ENCODE measurements around the gene STK40. TPM values are rescaled to one million over a fixed set of nuclear protein-coding genes. Genes with fewer than 3 reads are reported as not detected.

Gene STK40
- total and polyA plus RNA-seq, 9 of the 15 experiments (the other 6 are each of a cell fraction or from before 2014, with no cell fraction given): 0.69 to 94.3 (median 39.1) TPM

DNA sequence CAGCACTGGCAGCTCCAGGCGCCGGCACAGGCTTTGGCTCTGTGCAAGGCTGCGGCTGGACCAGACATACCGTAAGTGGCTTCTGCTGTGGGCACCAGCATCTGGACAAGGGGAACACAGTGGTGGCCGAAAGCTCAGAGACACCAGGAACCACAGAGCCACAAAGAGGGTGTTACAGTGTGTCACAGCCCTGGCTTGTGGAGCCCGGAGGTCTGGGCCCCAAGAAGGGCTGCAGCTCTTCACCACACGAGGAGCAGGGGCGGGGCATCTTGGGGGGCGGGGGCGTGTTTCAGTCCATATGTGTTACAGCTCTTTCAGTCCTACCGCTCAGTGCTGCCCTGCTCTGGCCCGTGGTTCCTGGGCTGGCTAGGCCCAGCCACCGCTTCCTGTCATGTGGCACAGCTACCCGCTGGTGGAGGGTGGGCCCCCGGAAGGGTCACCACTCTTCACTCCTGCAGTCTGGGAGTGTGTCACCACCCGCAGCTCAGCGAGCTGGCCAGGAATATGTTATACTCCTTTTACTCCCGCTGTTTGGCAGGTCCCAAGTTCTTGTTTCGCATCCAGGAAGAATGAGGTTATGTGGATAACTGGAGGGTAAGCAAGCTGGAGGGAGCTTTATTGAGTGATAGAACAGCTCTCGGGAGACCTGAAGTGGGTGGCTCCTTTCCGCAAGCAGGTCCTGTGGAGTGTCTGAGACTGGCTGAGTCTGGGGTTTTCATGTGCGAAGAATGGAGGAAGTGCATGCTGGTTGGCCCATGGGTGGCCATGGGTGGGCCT is 15.3 kb upstream of the STK40 start (continued):
- TF ChIP-seq, protein P1, sequence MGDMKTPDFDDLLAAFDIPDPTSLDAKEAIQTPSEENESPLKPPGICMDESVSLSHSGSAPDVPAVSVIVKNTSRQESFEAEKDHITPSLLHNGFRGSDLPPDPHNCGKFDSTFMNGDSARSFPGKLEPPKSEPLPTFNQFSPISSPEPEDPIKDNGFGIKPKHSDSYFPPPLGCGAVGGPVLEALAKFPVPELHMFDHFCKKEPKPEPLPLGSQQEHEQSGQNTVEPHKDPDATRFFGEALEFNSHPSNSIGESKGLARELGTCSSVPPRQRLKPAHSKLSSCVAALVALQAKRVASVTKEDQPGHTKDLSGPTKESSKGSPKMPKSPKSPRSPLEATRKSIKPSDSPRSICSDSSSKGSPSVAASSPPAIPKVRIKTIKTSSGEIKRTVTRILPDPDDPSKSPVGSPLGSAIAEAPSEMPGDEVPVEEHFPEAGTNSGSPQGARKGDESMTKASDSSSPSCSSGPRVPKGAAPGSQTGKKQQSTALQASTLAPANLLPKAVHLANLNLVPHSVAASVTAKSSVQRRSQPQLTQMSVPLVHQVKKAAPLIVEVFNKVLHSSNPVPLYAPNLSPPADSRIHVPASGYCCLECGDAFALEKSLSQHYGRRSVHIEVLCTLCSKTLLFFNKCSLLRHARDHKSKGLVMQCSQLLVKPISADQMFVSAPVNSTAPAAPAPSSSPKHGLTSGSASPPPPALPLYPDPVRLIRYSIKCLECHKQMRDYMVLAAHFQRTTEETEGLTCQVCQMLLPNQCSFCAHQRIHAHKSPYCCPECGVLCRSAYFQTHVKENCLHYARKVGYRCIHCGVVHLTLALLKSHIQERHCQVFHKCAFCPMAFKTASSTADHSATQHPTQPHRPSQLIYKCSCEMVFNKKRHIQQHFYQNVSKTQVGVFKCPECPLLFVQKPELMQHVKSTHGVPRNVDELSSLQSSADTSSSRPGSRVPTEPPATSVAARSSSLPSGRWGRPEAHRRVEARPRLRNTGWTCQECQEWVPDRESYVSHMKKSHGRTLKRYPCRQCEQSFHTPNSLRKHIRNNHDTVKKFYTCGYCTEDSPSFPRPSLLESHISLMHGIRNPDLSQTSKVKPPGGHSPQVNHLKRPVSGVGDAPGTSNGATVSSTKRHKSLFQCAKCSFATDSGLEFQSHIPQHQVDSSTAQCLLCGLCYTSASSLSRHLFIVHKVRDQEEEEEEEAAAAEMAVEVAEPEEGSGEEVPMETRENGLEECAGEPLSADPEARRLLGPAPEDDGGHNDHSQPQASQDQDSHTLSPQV (IDR thresholded peaks at IDR 0.05): 0 out of 2 replicates have a peak, but pooled peaks have one; percentile 44
- TF ChIP-seq, protein P2, sequence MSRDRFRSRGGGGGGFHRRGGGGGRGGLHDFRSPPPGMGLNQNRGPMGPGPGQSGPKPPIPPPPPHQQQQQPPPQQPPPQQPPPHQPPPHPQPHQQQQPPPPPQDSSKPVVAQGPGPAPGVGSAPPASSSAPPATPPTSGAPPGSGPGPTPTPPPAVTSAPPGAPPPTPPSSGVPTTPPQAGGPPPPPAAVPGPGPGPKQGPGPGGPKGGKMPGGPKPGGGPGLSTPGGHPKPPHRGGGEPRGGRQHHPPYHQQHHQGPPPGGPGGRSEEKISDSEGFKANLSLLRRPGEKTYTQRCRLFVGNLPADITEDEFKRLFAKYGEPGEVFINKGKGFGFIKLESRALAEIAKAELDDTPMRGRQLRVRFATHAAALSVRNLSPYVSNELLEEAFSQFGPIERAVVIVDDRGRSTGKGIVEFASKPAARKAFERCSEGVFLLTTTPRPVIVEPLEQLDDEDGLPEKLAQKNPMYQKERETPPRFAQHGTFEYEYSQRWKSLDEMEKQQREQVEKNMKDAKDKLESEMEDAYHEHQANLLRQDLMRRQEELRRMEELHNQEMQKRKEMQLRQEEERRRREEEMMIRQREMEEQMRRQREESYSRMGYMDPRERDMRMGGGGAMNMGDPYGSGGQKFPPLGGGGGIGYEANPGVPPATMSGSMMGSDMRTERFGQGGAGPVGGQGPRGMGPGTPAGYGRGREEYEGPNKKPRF (IDR thresholded peaks at IDR 0.05; ENCODE audit: low read depth, low read length): no peak
- TF ChIP-seq SRF (CRISPR knock-in tag; IDR thresholded peaks at IDR 0.05): peak in 1 of 2 experiments; percentile 51; a peak in 2 of 4 replicates
- peak; percentile 29 for TF ChIP-seq CHD1 (IDR thresholded peaks at IDR 0.05; ENCODE audit: low read length)
- no peak for TF ChIP-seq ZNF695 (CRISPR knock-in tag; IDR thresholded peaks at IDR 0.05)
- TF ChIP-seq FOXA1 (IDR thresholded peaks at IDR 0.05; ENCODE audit: borderline replicate concordance): no peak
- TF ChIP-seq, protein P3, sequence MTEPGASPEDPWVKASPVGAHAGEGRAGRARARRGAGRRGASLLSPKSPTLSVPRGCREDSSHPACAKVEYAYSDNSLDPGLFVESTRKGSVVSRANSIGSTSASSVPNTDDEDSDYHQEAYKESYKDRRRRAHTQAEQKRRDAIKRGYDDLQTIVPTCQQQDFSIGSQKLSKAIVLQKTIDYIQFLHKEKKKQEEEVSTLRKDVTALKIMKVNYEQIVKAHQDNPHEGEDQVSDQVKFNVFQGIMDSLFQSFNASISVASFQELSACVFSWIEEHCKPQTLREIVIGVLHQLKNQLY (CRISPR knock-in tag; conservative IDR thresholded peaks at IDR 0.05): no peak
- no peak for TF ChIP-seq ZNF586 (CRISPR knock-in tag; conservative IDR thresholded peaks at IDR 0.05)
- peak; percentile 15; the same call in 1 of the 2 replicates for TF ChIP-seq CREB1 (IDR thresholded peaks at IDR 0.05)
- no peak for TF ChIP-seq CREB1 (CRISPR knock-in tag; IDR thresholded peaks at IDR 0.05)
- no peak for TF ChIP-seq HEY1 (CRISPR knock-in tag; IDR thresholded peaks at IDR 0.05; ENCODE audit: borderline replicate concordance)
- TF ChIP-seq, protein P4, sequence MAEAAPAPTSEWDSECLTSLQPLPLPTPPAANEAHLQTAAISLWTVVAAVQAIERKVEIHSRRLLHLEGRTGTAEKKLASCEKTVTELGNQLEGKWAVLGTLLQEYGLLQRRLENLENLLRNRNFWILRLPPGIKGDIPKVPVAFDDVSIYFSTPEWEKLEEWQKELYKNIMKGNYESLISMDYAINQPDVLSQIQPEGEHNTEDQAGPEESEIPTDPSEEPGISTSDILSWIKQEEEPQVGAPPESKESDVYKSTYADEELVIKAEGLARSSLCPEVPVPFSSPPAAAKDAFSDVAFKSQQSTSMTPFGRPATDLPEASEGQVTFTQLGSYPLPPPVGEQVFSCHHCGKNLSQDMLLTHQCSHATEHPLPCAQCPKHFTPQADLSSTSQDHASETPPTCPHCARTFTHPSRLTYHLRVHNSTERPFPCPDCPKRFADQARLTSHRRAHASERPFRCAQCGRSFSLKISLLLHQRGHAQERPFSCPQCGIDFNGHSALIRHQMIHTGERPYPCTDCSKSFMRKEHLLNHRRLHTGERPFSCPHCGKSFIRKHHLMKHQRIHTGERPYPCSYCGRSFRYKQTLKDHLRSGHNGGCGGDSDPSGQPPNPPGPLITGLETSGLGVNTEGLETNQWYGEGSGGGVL (CRISPR knock-in tag; IDR thresholded peaks at IDR 0.05): no peak
- TF ChIP-seq POLR2G (IDR thresholded peaks at IDR 0.05; ENCODE audit: low read depth, low read length): peak; percentile 87
- no peak for TF ChIP-seq KDM1A (IDR thresholded peaks at IDR 0.05)
- 0 out of 2 replicates have a peak, but pooled peaks have one; percentile 40 for TF ChIP-seq SMARCA4 (IDR thresholded peaks at IDR 0.05)
- TF ChIP-seq PML (IDR thresholded peaks at IDR 0.05; ENCODE audit: low read length): peak; percentile 63; the same call in 1 of the 2 replicates
- TF ChIP-seq EP300 (IDR thresholded peaks at IDR 0.05; ENCODE audit: low read length): peak; percentile 23; the same call in 1 of the 2 replicates
- TF ChIP-seq ZFP36 (IDR thresholded peaks at IDR 0.05; ENCODE audit: low read depth, low read length, partially characterized antibody): no peak
- 0 out of 2 replicates have a peak, but pooled peaks have one; percentile 18 for TF ChIP-seq SMAD4 (CRISPR knock-in tag; conservative IDR thresholded peaks at IDR 0.05)
